ENCODE results near the gene MCAT.

The MCAT gene

DNA sequence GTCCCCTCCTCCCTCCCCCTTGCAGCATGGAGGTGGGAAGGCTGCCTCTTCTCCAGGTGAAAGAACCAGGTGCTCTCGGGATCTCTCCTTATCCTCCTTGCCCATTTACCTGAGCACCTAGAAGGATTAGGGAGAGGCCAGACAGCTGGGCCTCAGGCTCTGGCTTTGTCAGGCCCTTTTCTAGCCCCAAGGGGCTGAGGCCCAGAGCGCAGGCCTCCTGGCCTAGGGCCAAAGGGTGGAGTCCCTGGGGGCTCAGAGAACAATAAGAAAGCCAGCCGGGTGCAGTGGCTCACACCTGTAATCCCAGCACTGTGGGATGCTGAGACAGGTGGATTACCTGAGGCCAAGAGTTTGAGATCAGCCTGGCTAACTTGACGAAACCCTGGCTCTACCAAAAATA lies 48.6 kb downstream of the MCAT start:
- TF ChIP-seq, protein P1, sequence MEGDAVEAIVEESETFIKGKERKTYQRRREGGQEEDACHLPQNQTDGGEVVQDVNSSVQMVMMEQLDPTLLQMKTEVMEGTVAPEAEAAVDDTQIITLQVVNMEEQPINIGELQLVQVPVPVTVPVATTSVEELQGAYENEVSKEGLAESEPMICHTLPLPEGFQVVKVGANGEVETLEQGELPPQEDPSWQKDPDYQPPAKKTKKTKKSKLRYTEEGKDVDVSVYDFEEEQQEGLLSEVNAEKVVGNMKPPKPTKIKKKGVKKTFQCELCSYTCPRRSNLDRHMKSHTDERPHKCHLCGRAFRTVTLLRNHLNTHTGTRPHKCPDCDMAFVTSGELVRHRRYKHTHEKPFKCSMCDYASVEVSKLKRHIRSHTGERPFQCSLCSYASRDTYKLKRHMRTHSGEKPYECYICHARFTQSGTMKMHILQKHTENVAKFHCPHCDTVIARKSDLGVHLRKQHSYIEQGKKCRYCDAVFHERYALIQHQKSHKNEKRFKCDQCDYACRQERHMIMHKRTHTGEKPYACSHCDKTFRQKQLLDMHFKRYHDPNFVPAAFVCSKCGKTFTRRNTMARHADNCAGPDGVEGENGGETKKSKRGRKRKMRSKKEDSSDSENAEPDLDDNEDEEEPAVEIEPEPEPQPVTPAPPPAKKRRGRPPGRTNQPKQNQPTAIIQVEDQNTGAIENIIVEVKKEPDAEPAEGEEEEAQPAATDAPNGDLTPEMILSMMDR (IDR thresholded peaks at IDR 0.05), result no peak

DNA sequence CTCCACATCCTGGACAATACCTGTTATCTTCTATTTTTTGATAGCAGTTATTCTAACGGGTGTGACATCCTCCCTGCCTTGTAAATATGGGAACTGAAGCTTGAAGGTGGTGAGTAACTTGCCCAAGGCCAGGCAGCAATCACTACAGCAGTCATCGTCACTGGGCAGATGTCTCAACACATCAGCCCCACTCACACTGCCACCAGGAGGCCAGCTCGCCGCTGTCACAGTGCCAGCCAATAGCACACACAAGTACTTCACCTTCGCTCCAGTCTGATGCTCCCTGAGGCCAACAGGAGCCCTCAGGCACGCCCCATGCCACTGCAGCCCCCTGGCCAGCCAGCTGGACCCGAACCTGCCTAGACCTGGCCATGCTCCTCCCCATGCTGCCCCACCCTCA lies 49.1 kb downstream of the MCAT start:
- TF ChIP-seq, protein P1 (IDR thresholded peaks at IDR 0.05), result no peak

DNA sequence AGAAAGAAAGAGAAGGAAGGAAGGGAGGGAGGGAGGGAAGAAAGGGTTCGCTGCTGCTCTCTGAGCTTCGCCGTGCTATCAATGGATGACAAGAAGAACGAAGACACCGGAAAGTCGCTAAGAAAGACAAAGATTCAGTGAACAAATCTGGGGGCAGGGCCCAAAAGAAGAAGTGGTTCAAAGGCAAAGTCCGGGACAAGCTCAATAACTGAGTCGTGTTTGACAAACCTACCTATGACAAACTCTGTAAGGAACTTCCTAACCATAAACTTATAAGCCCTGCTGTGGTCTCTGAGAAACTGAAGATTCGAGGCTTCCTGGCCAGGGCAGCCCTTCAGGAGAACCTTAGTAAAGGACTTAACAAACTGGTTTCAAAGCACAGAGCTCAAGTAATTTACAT lies 51.1 kb downstream of the MCAT start:
- TF ChIP-seq, protein P1 (IDR thresholded peaks at IDR 0.05), result no peak

DNA sequence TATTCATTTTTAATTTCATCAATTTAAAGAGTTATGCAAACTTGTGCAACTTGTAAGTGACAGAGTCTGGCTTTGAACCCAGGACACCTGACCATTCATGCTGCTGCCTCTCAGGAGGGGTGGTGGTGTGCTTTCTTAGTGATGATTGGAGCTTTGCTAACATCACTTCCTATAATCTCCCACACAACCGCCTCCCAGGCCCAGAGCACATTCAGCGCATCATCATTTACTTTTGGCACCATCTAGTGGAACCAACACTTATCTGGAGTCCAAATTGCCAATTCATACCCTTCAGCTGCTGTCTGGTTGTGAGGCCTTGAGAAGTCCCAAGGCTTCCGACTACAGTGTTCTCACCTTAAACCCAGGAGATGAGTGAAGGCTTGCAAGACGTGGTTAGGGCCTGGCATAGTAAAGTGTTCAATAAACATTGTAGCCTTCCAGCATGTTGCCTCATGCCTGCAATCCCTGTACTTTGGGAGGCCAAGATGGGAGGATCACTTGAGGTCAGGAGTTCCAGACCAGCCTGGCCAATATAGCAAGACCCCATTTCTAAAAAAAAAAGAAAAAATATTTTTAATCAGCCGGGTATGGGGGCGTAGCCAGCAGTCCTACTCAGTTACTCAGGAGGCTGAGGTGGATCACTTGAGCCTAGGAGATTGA lies 52.9 kb downstream of the MCAT start:
- TF ChIP-seq, protein P1 (IDR thresholded peaks at IDR 0.05), result peak; percentile 51; the same call in 1 of the 2 replicates

DNA sequence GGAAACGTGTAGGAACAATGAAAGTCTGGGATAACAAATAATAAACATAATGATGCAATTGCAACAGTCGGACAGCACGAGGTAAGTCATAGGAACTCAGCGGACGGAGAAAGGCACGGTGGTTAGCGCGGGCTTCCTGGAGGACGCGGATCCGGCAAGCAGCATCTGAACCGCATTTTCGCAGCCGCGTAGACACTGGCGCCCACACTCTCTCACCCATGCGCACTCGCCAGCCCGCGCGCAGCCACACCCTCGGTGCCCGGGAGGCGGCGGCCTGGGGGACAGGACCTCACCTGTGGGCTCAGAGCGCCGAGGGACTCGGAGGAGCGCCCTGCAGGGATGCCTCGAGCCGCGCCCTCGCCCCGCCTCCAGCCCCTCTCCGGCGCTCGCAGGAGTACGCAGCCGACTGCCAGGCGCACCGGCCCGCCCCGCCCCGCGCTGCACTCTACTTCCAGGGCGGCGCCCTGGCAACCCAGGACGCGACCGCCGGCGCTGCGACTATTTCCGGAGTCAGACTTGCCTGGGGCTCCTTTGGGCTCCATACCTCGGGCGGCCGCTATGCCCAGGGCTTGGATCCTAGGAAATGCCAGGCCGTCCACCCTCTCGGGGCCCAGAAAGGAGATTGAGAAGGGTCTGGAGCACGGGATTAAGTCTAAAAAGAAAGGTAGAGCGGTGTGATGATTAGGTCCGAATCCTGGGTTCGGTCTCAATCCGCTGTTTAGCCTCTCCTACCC lies 54.0 kb downstream of the MCAT start, which contains the start of gene TTLL1:
TSS of gene TTLL1 (minus strand) at position 408 of the 734 bp plus-strand sequence. CDS start 13,805 bp downstream, outside the sequence.
- TF ChIP-seq, protein P1 (IDR thresholded peaks at IDR 0.05), result no peak

DNA sequence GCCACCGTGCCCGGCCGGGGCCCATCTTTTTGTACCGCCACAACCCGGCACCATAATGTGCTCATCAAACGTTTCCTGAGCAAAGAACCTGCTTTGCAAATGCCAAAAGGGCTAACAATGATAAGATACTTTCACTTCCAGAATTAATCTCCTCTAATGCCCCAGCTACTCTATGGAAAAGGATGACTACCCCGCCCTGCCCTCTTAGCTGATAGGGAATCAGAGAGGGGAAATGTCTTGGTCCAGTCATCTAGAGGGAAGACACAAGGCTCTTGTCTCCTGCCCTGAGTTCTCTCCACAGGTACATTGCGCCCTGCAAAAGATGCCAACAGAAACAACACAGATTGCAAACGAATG lies 54.6 kb downstream of the MCAT start:
- TF ChIP-seq, protein P1 (IDR thresholded peaks at IDR 0.05), result no peak

DNA sequence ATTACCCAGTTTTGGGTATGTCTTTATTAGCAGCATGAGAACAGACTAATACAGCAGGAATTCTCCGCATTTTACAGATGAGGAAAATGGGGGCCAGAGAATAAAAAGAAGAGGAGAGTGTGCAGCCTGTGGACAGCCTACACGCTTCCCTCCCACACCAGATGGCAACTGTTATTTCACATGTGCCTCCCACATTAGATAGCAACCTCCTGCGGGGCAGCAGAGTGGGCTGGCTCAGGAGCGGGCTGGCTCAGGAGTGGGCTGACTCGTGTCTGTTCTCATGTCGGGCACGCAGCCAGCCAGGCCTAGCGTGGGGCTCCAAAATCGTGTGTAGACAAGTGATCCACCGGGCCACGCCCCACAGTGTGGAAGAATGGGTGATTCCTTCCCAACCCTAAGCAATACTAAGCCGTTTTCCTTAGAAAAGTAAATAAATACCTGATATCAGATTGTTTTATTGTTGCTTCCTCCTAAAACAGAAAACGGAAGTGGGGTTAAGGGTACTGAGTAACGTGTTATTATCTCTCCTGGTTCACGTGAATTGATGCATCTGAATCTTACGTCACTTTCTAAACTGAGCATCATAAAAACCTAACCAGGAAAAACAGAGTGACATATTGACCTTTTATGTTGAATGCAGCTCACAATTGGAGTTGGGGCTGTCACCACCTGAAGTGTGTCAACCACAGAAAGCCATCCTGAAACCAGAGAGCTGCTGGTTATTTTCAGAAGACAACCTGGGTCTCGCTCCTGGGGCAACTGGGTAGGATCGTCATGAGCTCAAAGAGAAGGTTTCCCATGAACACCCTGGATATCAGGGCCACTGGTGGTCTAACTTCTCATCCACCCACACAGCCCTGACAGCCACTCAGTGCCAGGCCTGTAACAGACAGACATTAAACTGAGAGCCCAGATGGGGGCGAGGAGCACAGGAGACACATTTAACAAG lies 57.3 kb downstream of the MCAT start:
- TF ChIP-seq, protein P1 (IDR thresholded peaks at IDR 0.05), result no peak

Data from LNCAP (cell line).